Middle frontal gyrus (tissue), 1 donor: ENCODE data around the gene COL6A3.

Source experiments
- DNase-seq: peaks from one replicate; pipeline ENCODE4 v3.0.0-alpha.2; 2015; ENCODE audit warnings: low spot score; ENCODE audit errors: extremely low spot score

The COL6A3 gene

GRCh38 chr2:237350597-237350996 lies 63.4 kb downstream of the COL6A3 start:
- DNase-seq = no peak

- no peak for DNase-seq
Observed at GRCh38 chr2:237350070-237350469, 63.9 kb downstream of the COL6A3 start.

GRCh38 chr2:237348281-237348865 lies 65.6 kb downstream of the COL6A3 start:
- no peak for DNase-seq

GRCh38 chr2:237345891-237346640 lies 67.9 kb downstream of the COL6A3 start:
- no peak for DNase-seq

GRCh38 chr2:237345411-237345810 lies 68.6 kb downstream of the COL6A3 start:
- DNase-seq = no peak

- no peak for DNase-seq
Observed at GRCh38 chr2:237344942-237345341, 69.0 kb downstream of the COL6A3 start.

- DNase-seq = no peak
Observed at GRCh38 chr2:237343993-237344392, 70.0 kb downstream of the COL6A3 start.

- DNase-seq = no peak
Observed at GRCh38 chr2:237341872-237342271, 72.1 kb downstream of the COL6A3 start.

GRCh38 chr2:237337586-237337985 lies 76.4 kb downstream of the COL6A3 start:
- DNase-seq = no peak

GRCh38 chr2:237336131-237336530 lies 77.8 kb downstream of the COL6A3 start:
- no peak for DNase-seq

- no peak for DNase-seq
Observed at GRCh38 chr2:237333748-237334147, 80.2 kb downstream of the COL6A3 start.

GRCh38 chr2:237330541-237330940 lies 83.4 kb downstream of the COL6A3 start:
- no peak for DNase-seq

- DNase-seq = no peak
Observed at GRCh38 chr2:237327175-237327950, 86.6 kb downstream of the COL6A3 start.

GRCh38 chr2:237326266-237327171 lies 87.4 kb downstream of the COL6A3 start:
- no peak for DNase-seq

- no peak for DNase-seq
Observed at GRCh38 chr2:237324837-237325236, 89.1 kb downstream of the COL6A3 start.

- no peak for DNase-seq
Observed at GRCh38 chr2:237324405-237324831, 89.5 kb downstream of the COL6A3 start.

- DNase-seq = no peak
Observed at GRCh38 chr2:237323656-237324055, 90.3 kb downstream of the COL6A3 start.

- no peak for DNase-seq
Observed at GRCh38 chr2:237322564-237322963, 91.4 kb downstream of the COL6A3 start.

GRCh38 chr2:237321746-237322145 lies 92.2 kb downstream of the COL6A3 start:
- no peak for DNase-seq

GRCh38 chr2:237320801-237321560 lies 93.0 kb downstream of the COL6A3 start:
- no peak for DNase-seq

GRCh38 chr2:237319887-237320286 lies 94.1 kb downstream of the COL6A3 start:
- no peak for DNase-seq
